AG04449 (cell line): ENCODE results near the gene TREX2.

Experiments
- CTCF ChIA-PET: fragments of 350-600 bp; formaldehyde crosslinking; extraction: SDS; loops from one replicate; lab custom pipeline; 2021; ENCODE audit warnings: antibody characterized with exemption; lab: Yijun Ruan, JAX
- POLR2A ChIA-PET: fragments of 400-600, 350-600 bp; formaldehyde crosslinking; extraction: SDS; loops from one replicate; lab custom pipeline; 2020; ENCODE audit warnings: antibody characterized with exemption, inconsistent platforms; lab: Yijun Ruan, JAX
- DNase-seq: peaks from one replicate; pipeline ENCODE4 v3.0.0-alpha.2; 2010; ENCODE audit warnings: low read depth, low spot score
- H3K4me3 ChIP-seq: 2 replicates; pipeline ENCODE4 v1.5.1; 2011; ENCODE audit warnings: low read depth, mild to moderate bottlenecking, control low read depth, low read length
- CTCF ChIP-seq: IDR thresholded peaks from one replicate; pipeline ENCODE4 v1.5.1; 2011; ENCODE audit warnings: mild to moderate bottlenecking, moderate library complexity, low read length, control low read depth, inconsistent platforms; ENCODE audit not compliant: insufficient read depth; ENCODE audit errors: missing control alignments

Gene TREX2

GRCh38 chrX:153445106-153445855 lies 575 bp downstream of the TREX2 start:
- no peak for DNase-seq
- no peak for TF ChIP-seq CTCF
- POLR2A ChIA-PET: no interaction called here
- no peak overlapping the region for H3K4me3 ChIP-seq
- CTCF ChIA-PET: no interaction called here

- ChIA-PET POLR2A (no interaction called here), CTCF (no interaction called here)
- no peak overlapping the region for H3K4me3 ChIP-seq
- no peak for DNase-seq
- TF ChIP-seq CTCF: no peak
These were observed 1.4 kb downstream of the TREX2 start for GRCh38 chrX:153444333-153445011.

GRCh38 chrX:153443476-153444332 lies 2.2 kb downstream of the TREX2 start:
- no peak for DNase-seq
- CTCF ChIA-PET: no interaction called here
- POLR2A ChIA-PET: interaction anchor here (0.7 kb wide), 1 partner anchor 64 kb away, joined by 3 read pairs; no protein-coding TSS in a partner anchor
- no peak overlapping the region for H3K4me3 ChIP-seq
- no peak for TF ChIP-seq CTCF

GRCh38 chrX:153442463-153442862 lies 3.4 kb downstream of the TREX2 start:
- H3K4me3 ChIP-seq: no peak overlapping the region
- ChIA-PET CTCF (interaction anchor here (1.6 kb wide), 1 partner anchor 19 kb away, joined by 3 read pairs; no protein-coding TSS in a partner anchor), POLR2A (no interaction called here)
- no peak for TF ChIP-seq CTCF
- DNase-seq: no peak

- H3K4me3 ChIP-seq: no peak overlapping the region
- TF ChIP-seq CTCF: no peak
- POLR2A ChIA-PET: no interaction called here
- DNase-seq: no peak
- CTCF ChIA-PET: interaction anchor here (1.6 kb wide), 1 partner anchor 19 kb away, joined by 3 read pairs; no protein-coding TSS in a partner anchor
These were observed 3.9 kb downstream of the TREX2 start for GRCh38 chrX:153441981-153442380.
